Prostate gland (tissue), 2 donors: Measurements from ENCODE around the gene EXOC6. TPM values are rescaled to one million over a fixed set of nuclear protein-coding genes. Genes with fewer than 3 reads are reported as not detected.

Experiments used
- DNase-seq: peaks from one replicate; pipeline ENCODE4 v3.0.0-alpha.2; 2019; ENCODE audit warnings: low spot score
- H3K27ac ChIP-seq, 2 donors: fragments of 200-600 bp; sonication (generic); 2 replicates each; pipeline ENCODE4 v1.5.1; 2017 to 2019
- H3K27me3 ChIP-seq: fragments of 200-600 bp; sonication (generic); replicated peaks from 2 replicates; pipeline ENCODE4 v1.5.1; 2019; ENCODE audit not compliant: insufficient read depth
- H3K36me3 ChIP-seq, 2 donors: fragments of 200-600 bp; sonication (generic); 1 replicate in 1 of 2; 2 replicates in 1 of 2; pipeline versions ENCODE4 v1.5.1 to v1.8.1; 2017 to 2019
- H3K4me1 ChIP-seq: fragments of 200-600 bp; sonication (generic); replicated peaks from 2 replicates; pipeline ENCODE4 v1.5.1; 2019
- H3K4me3 ChIP-seq, 2 donors: fragments of 200-600 bp; sonication (generic); 2 replicates each; pipeline ENCODE4 v1.5.1; 2017 to 2019
- H3K9me3 ChIP-seq: fragments of 200-600 bp; sonication (generic); 2 replicates; pipeline ENCODE4 v1.5.1; 2017
- POLR2A ChIP-seq: fragments of 450-650 bp; IDR thresholded peaks from one replicate; pipeline ENCODE4 v1.6.1; 2016; ENCODE audit warnings: antibody characterized with exemption, mild to moderate bottlenecking
- POLR2AphosphoS5 ChIP-seq: sonication (generic); formaldehyde crosslinking; IDR thresholded peaks from one replicate; pipeline ENCODE4 v1.6.1; 2017; ENCODE audit warnings: antibody characterized with exemption
- WGBS: methylation state at CpG from one replicate; pipeline ENCODE4 v1.1.5; 2018; 5-methylcytosine and 5-hydroxymethylcytosine counted together
- intact Hi-C: fragments of 100-400 bp; cut with DNase I; formaldehyde crosslinking; loops from one replicate; pipeline ENCODE4 v1.14.2; 2022
- total RNA-seq, 2 donors: library from RNA; depleted of rRNA; stranded (reverse); fragments of >200 nt; gene quantifications; one replicate each; pipeline ENCODE4 v1.1.0, GENCODE V29; 2016
- TF ChIP-seq, protein P1 (sequence below), 4 experiments: fragments of 200-600 bp in 2 of 4; fragments of 450-650 bp in 2 of 4; sonication (generic) in 2 of 4; IDR thresholded peaks; 1 replicate in 3 of 4; 2 replicates in 1 of 4; pipeline ENCODE4 v1.5.1; 2016 to 2019; ENCODE audit warnings: antibody characterized with exemption in 4 of 4, mild to moderate bottlenecking in 2 of 4, moderate library complexity in 2 of 4

Gene EXOC6
- total RNA-seq, 2 donors from 2014 or later, result 13.5 to 598 TPM

DNA sequence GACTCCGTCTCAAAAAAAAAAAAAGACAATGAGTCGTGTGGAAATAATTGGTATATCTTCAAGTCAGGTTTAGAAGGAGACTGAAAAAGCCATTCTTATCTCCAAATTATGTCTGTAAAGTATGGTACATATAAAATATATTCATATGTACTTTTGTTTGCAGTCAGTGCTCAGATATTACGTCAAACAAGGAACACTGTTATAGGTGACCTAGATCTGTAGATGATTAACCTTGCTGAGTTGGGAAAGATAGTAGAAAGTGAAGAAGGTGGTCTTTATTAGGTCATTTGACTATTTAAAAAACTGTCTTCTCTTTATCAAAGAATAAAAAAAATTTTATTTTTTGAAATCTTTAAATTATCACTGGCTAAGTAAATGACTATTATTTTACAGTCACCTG, 167.4 kb downstream of the EXOC6 start:
- WGBS, result 93% methylated on average over 3 of the region's 3 CpGs
- Histone ChIP-seq H3K9me3 (no peaks in the 10 kb centered on the region), H3K27me3 (no peaks in the 10 kb centered on the region), H3K4me3 (no peak overlapping the region), H3K36me3 (no peaks in the 10 kb centered on the region), H3K4me1 (no peaks in the 10 kb centered on the region), H3K27ac (no peak overlapping the region)
- no peak for DNase-seq
- TF ChIP-seq POLR2AphosphoS5, result no peak
- intact Hi-C loops, result no loop called here

DNA sequence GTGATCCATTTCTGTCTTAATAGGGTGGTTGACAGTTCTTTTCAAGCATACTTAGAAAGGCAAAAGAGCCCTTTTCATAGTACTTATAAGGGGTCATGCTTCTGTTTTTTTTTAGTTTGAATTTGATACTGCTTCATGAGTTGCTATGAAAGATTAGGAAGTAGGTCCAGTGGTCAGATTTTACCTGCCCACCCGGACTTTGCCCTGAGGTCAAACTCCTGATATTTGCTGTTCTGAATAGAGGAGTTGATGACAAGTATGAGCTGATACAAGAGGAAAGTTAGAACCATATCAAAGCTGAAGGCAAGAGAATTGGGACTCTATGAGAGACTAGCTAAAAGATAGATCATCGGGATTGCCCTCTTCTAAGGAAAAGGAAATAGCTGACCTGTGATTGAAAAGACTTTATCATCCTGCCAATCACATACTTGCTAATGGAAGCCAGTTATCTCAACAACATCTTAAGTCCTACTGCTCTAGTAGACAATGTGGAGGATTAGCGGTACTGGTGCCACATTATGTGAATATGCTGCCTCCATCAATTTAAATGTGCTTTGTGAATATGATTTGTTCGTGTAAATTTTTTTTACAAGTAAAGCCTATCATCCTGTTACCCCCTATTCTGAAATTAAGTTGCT, 174.8 kb downstream of the EXOC6 start:
- Histone ChIP-seq H3K4me1 (no peaks in the 10 kb centered on the region), H3K9me3 (no peaks in the 10 kb centered on the region), H3K27ac (no peak overlapping the region), H3K27me3 (no peaks in the 10 kb centered on the region), H3K4me3 (no peak overlapping the region), H3K36me3 (no peaks in the 10 kb centered on the region)
- no peak for TF ChIP-seq POLR2AphosphoS5
- no peak for TF ChIP-seq POLR2A
- TF ChIP-seq, protein P1, sequence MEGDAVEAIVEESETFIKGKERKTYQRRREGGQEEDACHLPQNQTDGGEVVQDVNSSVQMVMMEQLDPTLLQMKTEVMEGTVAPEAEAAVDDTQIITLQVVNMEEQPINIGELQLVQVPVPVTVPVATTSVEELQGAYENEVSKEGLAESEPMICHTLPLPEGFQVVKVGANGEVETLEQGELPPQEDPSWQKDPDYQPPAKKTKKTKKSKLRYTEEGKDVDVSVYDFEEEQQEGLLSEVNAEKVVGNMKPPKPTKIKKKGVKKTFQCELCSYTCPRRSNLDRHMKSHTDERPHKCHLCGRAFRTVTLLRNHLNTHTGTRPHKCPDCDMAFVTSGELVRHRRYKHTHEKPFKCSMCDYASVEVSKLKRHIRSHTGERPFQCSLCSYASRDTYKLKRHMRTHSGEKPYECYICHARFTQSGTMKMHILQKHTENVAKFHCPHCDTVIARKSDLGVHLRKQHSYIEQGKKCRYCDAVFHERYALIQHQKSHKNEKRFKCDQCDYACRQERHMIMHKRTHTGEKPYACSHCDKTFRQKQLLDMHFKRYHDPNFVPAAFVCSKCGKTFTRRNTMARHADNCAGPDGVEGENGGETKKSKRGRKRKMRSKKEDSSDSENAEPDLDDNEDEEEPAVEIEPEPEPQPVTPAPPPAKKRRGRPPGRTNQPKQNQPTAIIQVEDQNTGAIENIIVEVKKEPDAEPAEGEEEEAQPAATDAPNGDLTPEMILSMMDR (IDR thresholded peaks at IDR 0.05), result no peak
- no peak for DNase-seq
- intact Hi-C loops, result no loop called here
- 85% methylated on average over 4 of the region's 4 CpGs for WGBS

DNA sequence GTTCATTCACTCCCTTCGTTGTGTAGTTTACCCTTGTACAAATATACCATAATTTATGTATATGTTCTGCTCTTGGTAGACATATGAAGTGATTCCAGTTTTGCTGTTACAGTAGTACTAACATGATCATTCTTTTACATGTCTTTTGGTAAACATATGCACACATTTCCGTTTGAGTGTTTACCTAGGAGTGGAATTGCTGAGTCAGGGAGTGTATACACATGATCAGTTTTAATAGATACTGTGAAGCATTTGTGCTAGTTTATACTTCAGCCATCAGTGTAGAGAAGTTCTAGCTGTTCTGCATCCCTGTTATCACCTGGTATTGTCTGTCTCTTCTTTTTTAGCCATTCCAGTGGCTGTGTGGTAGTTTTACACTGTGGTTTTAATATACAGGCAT, 177.8 kb downstream of the EXOC6 start:
- 60% methylated on average over 2 of the region's 2 CpGs for WGBS
- Histone ChIP-seq H3K9me3 (no peaks in the 10 kb centered on the region), H3K4me3 (no peak overlapping the region), H3K36me3 (no peaks in the 10 kb centered on the region), H3K27me3 (no peaks in the 10 kb centered on the region), H3K4me1 (no peaks in the 10 kb centered on the region), H3K27ac (no peak overlapping the region)
- DNase-seq, result no peak
- TF ChIP-seq POLR2AphosphoS5 (peak; percentile 36), POLR2A (no peak)
- intact Hi-C loops, result no loop called here

DNA sequence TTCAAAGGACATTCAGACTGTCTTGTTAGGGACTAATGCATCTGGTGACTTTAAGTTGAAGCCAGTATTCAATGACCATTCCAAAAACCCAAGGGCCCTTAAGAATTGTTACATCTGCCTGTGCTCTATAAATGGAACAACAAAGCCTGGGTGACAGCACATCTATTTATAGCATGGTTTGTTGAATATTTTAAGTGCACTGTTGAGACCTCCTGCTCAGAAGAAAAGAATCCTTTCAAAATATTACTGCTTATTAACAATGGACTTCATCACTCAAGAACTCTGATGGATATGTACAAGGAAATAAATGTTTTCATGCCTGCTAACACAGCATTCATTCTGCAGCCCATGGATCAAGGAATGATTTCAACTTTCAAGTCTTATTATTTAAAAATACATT, 179.2 kb downstream of the EXOC6 start:
- TF ChIP-seq, protein P1 (IDR thresholded peaks at IDR 0.05), result no peak
- TF ChIP-seq POLR2A, result no peak
- no peak for TF ChIP-seq POLR2AphosphoS5
- Histone ChIP-seq H3K27me3 (no peaks in the 10 kb centered on the region), H3K36me3 (no peaks in the 10 kb centered on the region), H3K9me3 (no peaks in the 10 kb centered on the region), H3K27ac (no peak overlapping the region), H3K4me3 (no peak overlapping the region), H3K4me1 (no peaks in the 10 kb centered on the region)
- intact Hi-C loops, result no loop called here
- DNase-seq, result no peak

DNA sequence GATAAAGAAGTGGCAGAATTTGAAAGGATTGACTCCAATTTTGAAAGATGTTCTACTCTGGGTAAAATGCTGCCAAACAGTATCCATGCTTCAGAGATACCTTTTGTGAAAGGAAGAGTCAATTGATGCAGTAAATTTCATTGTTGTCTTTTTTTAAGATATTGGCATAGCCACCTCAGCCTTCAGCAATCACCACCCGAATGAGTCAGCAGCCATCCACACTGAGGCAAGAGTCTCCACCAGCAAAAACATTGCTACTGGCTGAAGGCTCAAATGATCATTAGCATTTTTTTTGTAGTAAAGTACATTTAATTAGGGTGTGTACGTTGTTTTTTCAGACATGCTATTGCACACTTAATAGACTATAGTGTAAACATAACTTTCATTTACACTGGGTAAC, 180.6 kb downstream of the EXOC6 start:
- TF ChIP-seq POLR2AphosphoS5, result no peak
- TF ChIP-seq, protein P1 (IDR thresholded peaks at IDR 0.05), result no peak
- TF ChIP-seq POLR2A, result no peak
- Histone ChIP-seq H3K4me1 (no peaks in the 10 kb centered on the region), H3K4me3 (no peak overlapping the region), H3K9me3 (no peaks in the 10 kb centered on the region), H3K36me3 (no peaks in the 10 kb centered on the region), H3K27me3 (no peaks in the 10 kb centered on the region), H3K27ac (no peak overlapping the region)
- intact Hi-C loops, result no loop called here
- WGBS, result 65% methylated on average over 2 of the region's 2 CpGs
- no peak for DNase-seq

DNA sequence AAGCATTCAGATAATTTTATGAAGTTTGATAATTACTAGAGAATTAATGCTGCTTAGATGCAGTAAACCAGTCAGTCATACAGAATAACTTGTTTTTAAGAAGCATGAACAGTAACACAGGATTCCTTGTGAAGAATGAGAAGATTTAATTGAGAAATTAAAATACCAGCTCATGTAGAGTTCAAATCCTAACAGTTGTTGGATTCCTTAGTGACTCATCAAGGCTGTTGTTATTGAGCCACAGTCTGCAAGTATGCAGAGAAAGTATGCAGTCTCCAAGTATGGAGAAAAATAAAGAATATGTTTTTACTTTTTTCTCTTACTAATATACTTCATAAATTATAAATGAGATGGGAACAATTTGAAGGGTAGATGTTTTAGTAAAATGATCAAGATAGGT, 182.1 kb downstream of the EXOC6 start:
- intact Hi-C loops, result no loop called here
- Histone ChIP-seq H3K4me3 (no peak overlapping the region), H3K4me1 (no peaks in the 10 kb centered on the region), H3K36me3 (no peaks in the 10 kb centered on the region), H3K9me3 (no peaks in the 10 kb centered on the region), H3K27ac (no peak overlapping the region), H3K27me3 (no peaks in the 10 kb centered on the region)
- TF ChIP-seq POLR2A (no peak), POLR2AphosphoS5 (no peak)
- TF ChIP-seq, protein P1 (IDR thresholded peaks at IDR 0.05), result no peak
- DNase-seq, result no peak
